H9 (cell line): Measurements from ENCODE around the gene SORCS2. TPM values are rescaled to one million over a fixed set of nuclear protein-coding genes. Genes with fewer than 3 reads are reported as not detected.

Source experiments
- DNase-seq: peaks from one replicate; pipeline ENCODE4 v3.0.0-alpha.2; 2017
- H2AFZ ChIP-seq: one replicate; pipeline ENCODE4 v1.6.1; 2013; ENCODE audit warnings: mild to moderate bottlenecking, low read length, control low read depth, moderate library complexity
- H2AK5ac ChIP-seq: 2 replicates; pipeline ENCODE4 v1.6.1; 2013; ENCODE audit warnings: low read length, control low read depth, mixed read lengths; ENCODE audit not compliant: insufficient read length
- H2BK120ac ChIP-seq: one replicate; pipeline ENCODE4 v1.6.1; 2013; ENCODE audit warnings: low read depth, mild to moderate bottlenecking, low read length, control low read depth, inconsistent platforms; ENCODE audit not compliant: poor library complexity, severe bottlenecking
- H2BK12ac ChIP-seq: 2 replicates; pipeline ENCODE4 v1.6.1; 2013; ENCODE audit warnings: low read length, control low read depth, mixed read lengths, low read depth; ENCODE audit not compliant: insufficient read length
- H2BK15ac ChIP-seq: 2 replicates; pipeline ENCODE4 v1.6.1; 2013; ENCODE audit warnings: low read depth, low read length, control low read depth
- H2BK20ac ChIP-seq: one replicate; pipeline ENCODE4 v1.6.1; 2013; ENCODE audit warnings: low read depth, mild to moderate bottlenecking, low read length, control low read depth, inconsistent platforms; ENCODE audit not compliant: poor library complexity, severe bottlenecking
- H2BK5ac ChIP-seq: 2 replicates; pipeline ENCODE4 v1.6.1; 2013; ENCODE audit warnings: low read length, control low read depth, mixed read lengths; ENCODE audit not compliant: insufficient read length
- H3K14ac ChIP-seq: 2 replicates; pipeline ENCODE4 v1.6.1; 2013; ENCODE audit warnings: low read length, control low read depth; ENCODE audit not compliant: insufficient read depth
- H3K18ac ChIP-seq: 2 replicates; pipeline ENCODE4 v1.6.1; 2013; ENCODE audit warnings: low read depth, mild to moderate bottlenecking, mixed read lengths, low read length, control low read depth; ENCODE audit not compliant: insufficient read length
- H3K23ac ChIP-seq: 2 replicates; pipeline ENCODE4 v1.6.1; 2013; ENCODE audit warnings: low read length, control low read depth, mixed read lengths, low read depth; ENCODE audit not compliant: insufficient read length
- H3K23me2 ChIP-seq: 2 replicates; pipeline ENCODE4 v1.6.1; 2013; ENCODE audit warnings: low read depth, mild to moderate bottlenecking, mixed read lengths, low read length, control low read depth; ENCODE audit not compliant: insufficient read length, poor library complexity, severe bottlenecking
- H3K27ac ChIP-seq: 2 replicates; pipeline ENCODE4 v1.5.1; 2013; ENCODE audit warnings: low read length, control low read depth, mixed read lengths, low read depth; ENCODE audit not compliant: insufficient read length
- H3K27me3 ChIP-seq: 2 replicates; pipeline ENCODE4 v1.6.1; 2013; ENCODE audit warnings: low read length, control low read depth, inconsistent platforms; ENCODE audit not compliant: insufficient read depth
- H3K4ac ChIP-seq: 2 replicates; pipeline ENCODE4 v1.6.1; 2013; ENCODE audit warnings: low read depth, mild to moderate bottlenecking, control low read depth, inconsistent platforms, low read length, moderate library complexity
- H3K4me1 ChIP-seq: 2 replicates; pipeline ENCODE4 v1.6.1; 2013; ENCODE audit warnings: low read length, control low read depth, inconsistent platforms; ENCODE audit not compliant: insufficient read depth
- H3K4me2 ChIP-seq: 2 replicates; pipeline ENCODE4 v1.6.1; 2013; ENCODE audit warnings: low read length, control low read depth, mixed read lengths; ENCODE audit not compliant: insufficient read length, insufficient read depth
- H3K56ac ChIP-seq: 2 replicates; pipeline ENCODE4 v1.6.1; 2013; ENCODE audit warnings: low read depth, mild to moderate bottlenecking, mixed read lengths, low read length, control low read depth; ENCODE audit not compliant: insufficient read length
- H3K79me1 ChIP-seq: 2 replicates; pipeline ENCODE4 v1.6.1; 2013; ENCODE audit warnings: low read depth, mild to moderate bottlenecking, moderate library complexity, low read length, control low read depth, inconsistent platforms; ENCODE audit not compliant: insufficient read depth, poor library complexity, severe bottlenecking
- H3K79me2 ChIP-seq: 2 replicates; pipeline ENCODE4 v1.6.1; 2013; ENCODE audit warnings: low read length, control low read depth, inconsistent platforms; ENCODE audit not compliant: insufficient read depth
- H3K9ac ChIP-seq: 2 replicates; pipeline ENCODE4 v1.6.1; 2013; ENCODE audit warnings: low read length, control low read depth, mixed read lengths; ENCODE audit not compliant: insufficient read length; ENCODE audit errors: extremely low read depth
- H3K9me3 ChIP-seq: one replicate; pipeline ENCODE4 v1.6.1; 2013; ENCODE audit warnings: low read depth, low read length, inconsistent platforms; ENCODE audit not compliant: control insufficient read depth
- H3T11ph ChIP-seq: one replicate; pipeline ENCODE4 v1.6.1; 2013; ENCODE audit warnings: mild to moderate bottlenecking, low read length, control low read depth, inconsistent platforms
- H4K20me1 ChIP-seq: one replicate; pipeline ENCODE4 v1.6.1; 2013; ENCODE audit not compliant: control insufficient read depth, insufficient read length, insufficient read depth
- H4K5ac ChIP-seq: 2 replicates; pipeline ENCODE4 v1.6.1; 2013; ENCODE audit warnings: low read depth, mild to moderate bottlenecking, mixed read lengths, low read length, control low read depth; ENCODE audit not compliant: insufficient read length
- H4K8ac ChIP-seq: replicated peaks from 2 replicates; pipeline ENCODE4 v1.6.1; 2013; ENCODE audit warnings: low read length, control low read depth, mixed read lengths, low read depth; ENCODE audit not compliant: insufficient read length
- H4K91ac ChIP-seq: 2 replicates; pipeline ENCODE4 v1.6.1; 2013; ENCODE audit warnings: low read depth, mild to moderate bottlenecking, moderate library complexity, mixed read lengths, low read length, control low read depth; ENCODE audit not compliant: insufficient read length
- H3K27ac Mint-ChIP-seq, 3 experiments: 2 replicates in 2 of 3; 3 replicates in 1 of 3; pipeline ENCODE4 v1.8.0; 2020 to 2021; ENCODE audit warnings: mixed read lengths in 3 of 3, mild to moderate bottlenecking in 1 of 3, moderate library complexity in 1 of 3
- H3K27me3 Mint-ChIP-seq: 2 replicates; pipeline ENCODE4 v1.8.0; 2021; ENCODE audit warnings: low read depth, mild to moderate bottlenecking, moderate library complexity, mixed read lengths
- H3K36me3 Mint-ChIP-seq, 3 experiments: 2 replicates in 2 of 3; 3 replicates in 1 of 3; pipeline ENCODE4 v1.8.0; 2020 to 2021; ENCODE audit warnings: low read depth in 3 of 3, mixed read lengths in 3 of 3; ENCODE audit not compliant: insufficient read depth in 1 of 3
- H3K4me1 Mint-ChIP-seq, 2 experiments: 2 replicates each; pipeline ENCODE4 v1.8.0; 2020; ENCODE audit warnings: mixed read lengths in 2 of 2
- H3K4me3 Mint-ChIP-seq, 2 experiments: 2 replicates in 1 of 2; 3 replicates in 1 of 2; pipeline ENCODE4 v1.8.0; 2020 to 2021; ENCODE audit warnings: mild to moderate bottlenecking in 2 of 2, mixed read lengths in 2 of 2, moderate library complexity in 1 of 2
- H3K9me3 Mint-ChIP-seq, 2 experiments: 2 replicates in 1 of 2; 3 replicates in 1 of 2; pipeline ENCODE4 v1.8.0; 2020; ENCODE audit warnings: mild to moderate bottlenecking in 2 of 2, mixed read lengths in 2 of 2, moderate library complexity in 1 of 2
- WGBS: extraction: QIAGEN DNeasy Blood & Tissue Kit; methylation state at CpG from one replicate; pipeline ENCODE4 v1.1.7; 2013; ENCODE audit warnings: missing lambda C conversion rate, low lambda C conversion rate, mixed read lengths; ENCODE audit not compliant: insufficient read length; ENCODE audit errors: extremely low coverage; 5-methylcytosine and 5-hydroxymethylcytosine counted together
- total RNA-seq: library from RNA; stranded (reverse); gene quantifications from 2 replicates; pipeline ENCODE4 v1.2.1, GENCODE V29; 2021
- TF ChIP-seq, protein P1 (sequence below): fragments of 200-600 bp; sonication (generic); conservative IDR thresholded peaks from 3 replicates; pipeline ENCODE4 v1.8.0; 2021; ENCODE audit warnings: antibody characterized with exemption, mild to moderate bottlenecking

The SORCS2 gene
- total RNA-seq, 1 experiment from 2014 or later = 0.57 TPM

- Mint-ChIP-seq H3K36me3 (no peaks in the 10 kb centered on the region), H3K27ac (no peak overlapping the region), H3K9me3 (peaks cover 3 to 9% of the 10 kb centered on the region in 2 experiments; a peak in 3 of 5 replicates), H3K4me3 (no peak overlapping the region), H3K4me1 (0 out of 4 replicates have a peak, but pooled peaks cover 0 to 2% of the 10 kb centered on the region in 2 experiments), H3K27me3 (peaks cover under 1% of the 10 kb centered on the region)
- Histone ChIP-seq H4K91ac (no peak overlapping the region), H3K9ac (no peak overlapping the region), H3K23ac (no peak overlapping the region), H2AK5ac (no peak overlapping the region), H3K27me3 (no peaks in the 10 kb centered on the region), H2BK12ac (no peak overlapping the region), H4K20me1 (no peaks in the 10 kb centered on the region), H2BK5ac (no peak overlapping the region), H3K4ac (no peak overlapping the region), H3K56ac (no peak overlapping the region), H3K4me2 (no peak overlapping the region), H3T11ph (no peak overlapping the region), H2BK15ac (no peak overlapping the region), H4K5ac (no peak overlapping the region), H3K79me1 (no peaks in the 10 kb centered on the region), H2BK20ac (no peak overlapping the region), H3K4me1 (no peaks in the 10 kb centered on the region), H3K9me3 (no peaks in the 10 kb centered on the region), H4K8ac (no peak overlapping the region), H3K23me2 (no peaks in the 10 kb centered on the region), H3K27ac (no peak overlapping the region), H2AFZ (no peak overlapping the region), H2BK120ac (no peak overlapping the region), H3K14ac (no peak overlapping the region; the same call in 1 of the 2 replicates), H3K18ac (no peak overlapping the region), H3K79me2 (no peaks in the 10 kb centered on the region)
- DNase-seq = peak; percentile 21
- WGBS = no CpG with 5 or more reads among the region's 28 CpGs
- TF ChIP-seq, protein P1, sequence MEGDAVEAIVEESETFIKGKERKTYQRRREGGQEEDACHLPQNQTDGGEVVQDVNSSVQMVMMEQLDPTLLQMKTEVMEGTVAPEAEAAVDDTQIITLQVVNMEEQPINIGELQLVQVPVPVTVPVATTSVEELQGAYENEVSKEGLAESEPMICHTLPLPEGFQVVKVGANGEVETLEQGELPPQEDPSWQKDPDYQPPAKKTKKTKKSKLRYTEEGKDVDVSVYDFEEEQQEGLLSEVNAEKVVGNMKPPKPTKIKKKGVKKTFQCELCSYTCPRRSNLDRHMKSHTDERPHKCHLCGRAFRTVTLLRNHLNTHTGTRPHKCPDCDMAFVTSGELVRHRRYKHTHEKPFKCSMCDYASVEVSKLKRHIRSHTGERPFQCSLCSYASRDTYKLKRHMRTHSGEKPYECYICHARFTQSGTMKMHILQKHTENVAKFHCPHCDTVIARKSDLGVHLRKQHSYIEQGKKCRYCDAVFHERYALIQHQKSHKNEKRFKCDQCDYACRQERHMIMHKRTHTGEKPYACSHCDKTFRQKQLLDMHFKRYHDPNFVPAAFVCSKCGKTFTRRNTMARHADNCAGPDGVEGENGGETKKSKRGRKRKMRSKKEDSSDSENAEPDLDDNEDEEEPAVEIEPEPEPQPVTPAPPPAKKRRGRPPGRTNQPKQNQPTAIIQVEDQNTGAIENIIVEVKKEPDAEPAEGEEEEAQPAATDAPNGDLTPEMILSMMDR = no peak
Measured at GRCh38 chr4:7384003-7384928, 191.9 kb downstream of the SORCS2 start.
